CD14-positive monocyte (primary cell): ENCODE results near the gene COMT. TPM values are rescaled to one million over a fixed set of nuclear protein-coding genes. Genes with fewer than 3 reads are reported as not detected.

ENCODE experiments used
- DNase-seq, 3 donors: peaks; one replicate each; pipeline ENCODE4 v3.0.0-alpha.2; 2011 to 2022
- H2AFZ ChIP-seq: 2 replicates; pipeline ENCODE4 v1.6.0; 2012; ENCODE audit warnings: mild to moderate bottlenecking, low read depth, low read length, inconsistent platforms; ENCODE audit not compliant: insufficient read depth, poor library complexity, severe bottlenecking
- H3K27ac ChIP-seq, 2 donors: 1 replicate in 1 of 2; 2 replicates in 1 of 2; pipeline ENCODE4 v1.5.1; 2012 to 2013; ENCODE audit warnings: low read length in 2 of 2, control low read depth in 1 of 2, inconsistent platforms in 1 of 2, low read depth in 1 of 2, mild to moderate bottlenecking in 1 of 2
- H3K27me3 ChIP-seq, 2 donors: one replicate each; pipeline versions ENCODE4 v1.6.0 to v1.6.1; 2011 to 2013; ENCODE audit warnings: low read length in 2 of 2; ENCODE audit not compliant: control insufficient read depth in 2 of 2, insufficient read depth in 2 of 2
- H3K36me3 ChIP-seq, 2 donors: replicated peaks in 1 of 2; 1 replicate in 1 of 2; 2 replicates in 1 of 2; pipeline versions ENCODE4 v1.5.1 to v1.6.1; 2012 to 2013; ENCODE audit warnings: low read length in 2 of 2, control low read depth in 1 of 2, inconsistent platforms in 1 of 2, mild to moderate bottlenecking in 1 of 2; ENCODE audit not compliant: insufficient read depth in 2 of 2, control insufficient read depth in 1 of 2
- H3K4me1 ChIP-seq, 2 donors: 1 replicate in 1 of 2; 2 replicates in 1 of 2; pipeline versions ENCODE4 v1.5.1 to v1.6.1; 2012 to 2013; ENCODE audit warnings: low read length in 2 of 2, control low read depth in 1 of 2, inconsistent platforms in 1 of 2, mild to moderate bottlenecking in 1 of 2, moderate library complexity in 1 of 2; ENCODE audit not compliant: insufficient read depth in 2 of 2, control insufficient read depth in 1 of 2
- H3K4me2 ChIP-seq: replicated peaks from 2 replicates; pipeline ENCODE3; 2012; ENCODE audit warnings: low read length, moderate library complexity, mild to moderate bottlenecking; ENCODE audit not compliant: poor library complexity, severe bottlenecking; ENCODE audit errors: extremely low read depth
- H3K4me3 ChIP-seq, 3 experiments: fragments of 200-600 bp in 1 of 3; sonication (generic) in 1 of 3; replicated peaks in 1 of 3; 1 replicate in 2 of 3; 2 replicates in 1 of 3; pipeline ENCODE4 v1.5.1; 2011 to 2013; ENCODE audit warnings: low read length in 3 of 3, mild to moderate bottlenecking in 3 of 3, control low read depth in 2 of 3, low read depth in 2 of 3, inconsistent platforms in 1 of 3, moderate library complexity in 1 of 3
- H3K79me2 ChIP-seq: 2 replicates; pipeline ENCODE4 v1.6.0; 2012; ENCODE audit warnings: mild to moderate bottlenecking, control low read depth, inconsistent platforms, low read length, moderate library complexity; ENCODE audit not compliant: insufficient read depth
- H3K9ac ChIP-seq: 2 replicates; pipeline ENCODE4 v1.6.0; 2017; ENCODE audit warnings: low read length, mild to moderate bottlenecking; ENCODE audit not compliant: insufficient read depth, poor library complexity, severe bottlenecking
- H3K9me3 ChIP-seq, 2 donors: replicated peaks in 1 of 2; 1 replicate in 1 of 2; 2 replicates in 1 of 2; pipeline versions ENCODE4 v1.5.1 to v1.6.1; 2012 to 2013; ENCODE audit warnings: low read length in 2 of 2, control low read depth in 1 of 2; ENCODE audit not compliant: control insufficient read depth in 1 of 2, insufficient read depth in 1 of 2
- H4K20me1 ChIP-seq: 2 replicates; pipeline ENCODE4 v1.6.0; 2012; ENCODE audit warnings: mild to moderate bottlenecking, low read length, control low read depth, moderate library complexity; ENCODE audit not compliant: insufficient read depth
- H3K27ac Mint-ChIP-seq, 7 donors: one replicate each; pipeline ENCODE4 v1.8.0; 2020; ENCODE audit warnings: mild to moderate bottlenecking in 7 of 7, mixed read lengths in 7 of 7, moderate library complexity in 6 of 7, inconsistent platforms in 2 of 7
- H3K27me3 Mint-ChIP-seq, 3 donors: one replicate each; pipeline ENCODE4 v1.8.0; 2021 to 2022; ENCODE audit warnings: low read depth in 3 of 3, mild to moderate bottlenecking in 3 of 3, mixed read lengths in 3 of 3, moderate library complexity in 3 of 3, inconsistent platforms in 1 of 3
- H3K36me3 Mint-ChIP-seq, 2 donors: one replicate each; pipeline ENCODE4 v1.8.0; 2020; ENCODE audit warnings: mixed read lengths in 2 of 2, inconsistent platforms in 1 of 2, mild to moderate bottlenecking in 1 of 2
- H3K4me1 Mint-ChIP-seq: one replicate; pipeline ENCODE4 v1.8.0; 2020; ENCODE audit warnings: mild to moderate bottlenecking, mixed read lengths
- H3K4me3 Mint-ChIP-seq, 2 donors: one replicate each; pipeline ENCODE4 v1.8.0; 2020; ENCODE audit warnings: mild to moderate bottlenecking in 2 of 2, mixed read lengths in 2 of 2, moderate library complexity in 1 of 2
- H3K9me3 Mint-ChIP-seq, 7 donors: one replicate each; pipeline ENCODE4 v1.8.0; 2020 to 2022; ENCODE audit warnings: mixed read lengths in 7 of 7, mild to moderate bottlenecking in 6 of 7, moderate library complexity in 6 of 7, inconsistent platforms in 2 of 7
- CTCF ChIP-seq: fragments of 200-600 bp; IDR thresholded peaks from one replicate; pipeline ENCODE4 v1.8.0; 2022; ENCODE audit warnings: antibody characterized with exemption, mild to moderate bottlenecking
- WGBS: methylation state at CpG from one replicate; pipeline ENCODE4 v1.1.5; 2013; ENCODE audit warnings: missing lambda C conversion rate; ENCODE audit not compliant: insufficient coverage; 5-methylcytosine and 5-hydroxymethylcytosine counted together
- intact Hi-C, 2 donors: fragments of 100-400 bp; cut with micrococcal nuclease; formaldehyde crosslinking; loops; one replicate each; pipeline versions ENCODE4 v1.15.0 to v1.15.1; 2023
- polyA plus RNA-seq, 3 donors: library from polyadenylated mRNA; depleted of rRNA in 1 of 3; unstranded in 2 of 3; stranded (reverse) in 1 of 3; fragments of 300-500 nt in 2 of 3; fragments of >200 nt in 1 of 3; fragmentation: Illumina TruSeq in 2 of 3; gene quantifications; 1 replicate in 2 of 3; 2 replicates in 1 of 3; pipeline ENCODE4 v1.2.3, GENCODE V29; 2012 to 2021

Gene COMT
- polyA plus RNA-seq, 3 donors = 314 to 400 (median 329) TPM

- Mint-ChIP-seq H3K9me3 (no peaks in the 10 kb centered on the region), H3K36me3 (peaks cover 11 to 22% of the 10 kb centered on the region in 2 donors), H3K4me1 (peaks cover 17% of the 10 kb centered on the region), H3K27ac (no peak overlapping the region), H3K4me3 (no peak overlapping the region), H3K27me3 (peaks cover 0 to 5% (median 4%) of the 10 kb centered on the region in 3 donors)
- no peak for DNase-seq
- H4K20me1 ChIP-seq = peaks cover 21% of the 10 kb centered on the region
- no peaks in the 10 kb centered on the region for H3K9me3 ChIP-seq
- no peak overlapping the region for H2AFZ ChIP-seq
- no peak overlapping the region for H3K4me3 ChIP-seq
- TF ChIP-seq CTCF = no peak
- peaks cover 22 to 23% of the 10 kb centered on the region in 2 donors for H3K36me3 ChIP-seq
- no peaks in the 10 kb centered on the region for H3K79me2 ChIP-seq
- no peaks in the 10 kb centered on the region for H3K4me1 ChIP-seq
- intact Hi-C loops = loop anchor here (5.0 to 10.0 kb wide), 3 partner anchors 40 to 313 kb away; no protein-coding TSS in a partner anchor
- 98% methylated on average over 6 of the region's 9 CpGs for WGBS
- H3K9ac ChIP-seq = no peak overlapping the region
- no peaks in the 10 kb centered on the region for H3K27me3 ChIP-seq
- H3K27ac ChIP-seq = no peak overlapping the region
- no peak overlapping the region for H3K4me2 ChIP-seq
Measured at GRCh38 chr22:19972251-19972650, 30.7 kb downstream of the COMT start.

GRCh38 chr22:19972652-19973550 lies 31.3 kb downstream of the COMT start:
- no peak overlapping the region for H3K27ac ChIP-seq
- H3K4me3 ChIP-seq = no peak overlapping the region
- no peak overlapping the region for H2AFZ ChIP-seq
- H3K4me2 ChIP-seq = no peak overlapping the region
- no peak for TF ChIP-seq CTCF
- peaks cover 6 to 15% of the 10 kb centered on the region in 2 donors for H3K36me3 Mint-ChIP-seq
- H3K4me1 ChIP-seq = no peaks in the 10 kb centered on the region
- no peaks in the 10 kb centered on the region for H3K9me3 ChIP-seq
- no peak overlapping the region for H3K4me3 Mint-ChIP-seq
- H3K9ac ChIP-seq = no peak overlapping the region
- H3K79me2 ChIP-seq = no peaks in the 10 kb centered on the region
- H3K27ac Mint-ChIP-seq = no peak overlapping the region
- no peaks in the 10 kb centered on the region for H3K9me3 Mint-ChIP-seq
- intact Hi-C loops = loop anchor here (5.0 to 10.0 kb wide), 3 partner anchors 39 to 312 kb away; no protein-coding TSS in a partner anchor
- peaks cover 17% of the 10 kb centered on the region for H3K4me1 Mint-ChIP-seq
- no peak for DNase-seq
- peaks cover 0 to 7% (median 5%) of the 10 kb centered on the region in 3 donors for H3K27me3 Mint-ChIP-seq
- H4K20me1 ChIP-seq = peaks cover 21% of the 10 kb centered on the region
- H3K27me3 ChIP-seq = no peaks in the 10 kb centered on the region
- WGBS = 95% methylated on average over 44 of the region's 50 CpGs
- peaks cover 15 to 17% of the 10 kb centered on the region in 2 donors for H3K36me3 ChIP-seq
